AG04450 (cell line): ENCODE data around the gene FARP1. TPM values are rescaled to one million over a fixed set of nuclear protein-coding genes. Genes with fewer than 3 reads are reported as not detected.

Source experiments
- CTCF ChIA-PET: fragments of 300-600, 350-600 bp; formaldehyde crosslinking; extraction: SDS; loops from one replicate; lab custom pipeline; 2022; ENCODE audit warnings: antibody characterized with exemption, inconsistent platforms; lab: Charles Lee
- POLR2A ChIA-PET: fragments of 350-600 bp; formaldehyde crosslinking; extraction: SDS; loops from one replicate; lab custom pipeline; 2021; ENCODE audit warnings: antibody characterized with exemption, inconsistent platforms; lab: Yijun Ruan, JAX
- DNase-seq: peaks from one replicate; pipeline ENCODE4 v3.0.0-alpha.2; 2011; ENCODE audit warnings: low read depth, low spot score
- H3K27ac ChIP-seq: one replicate; pipeline ENCODE4 v1.5.1; 2012; ENCODE audit warnings: low read depth, low read length, control low read depth
- H3K27me3 ChIP-seq: one replicate; pipeline ENCODE4 v1.6.0; 2012; ENCODE audit warnings: low read length; ENCODE audit not compliant: control insufficient read depth, insufficient read depth
- H3K4me3 ChIP-seq: 2 replicates; pipeline ENCODE4 v1.5.1; 2011; ENCODE audit warnings: mild to moderate bottlenecking, low read depth, low read length, control low read depth
- H3K9me3 ChIP-seq: 2 replicates; pipeline ENCODE4 v1.5.1; 2012; ENCODE audit warnings: low read length; ENCODE audit not compliant: control insufficient read depth, insufficient read depth
- polyA plus RNA-seq: library from polyadenylated mRNA; depleted of rRNA; stranded (reverse); fragments of >200 nt; gene quantifications from 2 replicates; pipeline ENCODE4 v1.2.3, GENCODE V29; 2011
- TF ChIP-seq, protein P1 (sequence below): IDR thresholded peaks from 2 replicates; pipeline ENCODE4 v1.5.1; 2011; ENCODE audit warnings: low read depth, low read length, control low read depth, inconsistent platforms

The FARP1 gene
- polyA plus RNA-seq, 1 experiment, result 76.4 TPM

- Histone ChIP-seq H3K9me3 (no peaks in the 10 kb centered on the region), H3K27ac (no peak overlapping the region), H3K27me3 (no peaks in the 10 kb centered on the region), H3K4me3 (no peak overlapping the region)
- CTCF ChIA-PET, result interaction anchor here (0.6 kb wide), 1 partner anchor 108 kb away, joined by 8 read pairs; no protein-coding TSS in a partner anchor
- TF ChIP-seq, protein P1, sequence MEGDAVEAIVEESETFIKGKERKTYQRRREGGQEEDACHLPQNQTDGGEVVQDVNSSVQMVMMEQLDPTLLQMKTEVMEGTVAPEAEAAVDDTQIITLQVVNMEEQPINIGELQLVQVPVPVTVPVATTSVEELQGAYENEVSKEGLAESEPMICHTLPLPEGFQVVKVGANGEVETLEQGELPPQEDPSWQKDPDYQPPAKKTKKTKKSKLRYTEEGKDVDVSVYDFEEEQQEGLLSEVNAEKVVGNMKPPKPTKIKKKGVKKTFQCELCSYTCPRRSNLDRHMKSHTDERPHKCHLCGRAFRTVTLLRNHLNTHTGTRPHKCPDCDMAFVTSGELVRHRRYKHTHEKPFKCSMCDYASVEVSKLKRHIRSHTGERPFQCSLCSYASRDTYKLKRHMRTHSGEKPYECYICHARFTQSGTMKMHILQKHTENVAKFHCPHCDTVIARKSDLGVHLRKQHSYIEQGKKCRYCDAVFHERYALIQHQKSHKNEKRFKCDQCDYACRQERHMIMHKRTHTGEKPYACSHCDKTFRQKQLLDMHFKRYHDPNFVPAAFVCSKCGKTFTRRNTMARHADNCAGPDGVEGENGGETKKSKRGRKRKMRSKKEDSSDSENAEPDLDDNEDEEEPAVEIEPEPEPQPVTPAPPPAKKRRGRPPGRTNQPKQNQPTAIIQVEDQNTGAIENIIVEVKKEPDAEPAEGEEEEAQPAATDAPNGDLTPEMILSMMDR, result no peak
- POLR2A ChIA-PET, result no interaction called here
- no peak for DNase-seq
These were observed 156.5 kb downstream of the FARP1 start for GRCh38 chr13:98299235-98299965.

DNA sequence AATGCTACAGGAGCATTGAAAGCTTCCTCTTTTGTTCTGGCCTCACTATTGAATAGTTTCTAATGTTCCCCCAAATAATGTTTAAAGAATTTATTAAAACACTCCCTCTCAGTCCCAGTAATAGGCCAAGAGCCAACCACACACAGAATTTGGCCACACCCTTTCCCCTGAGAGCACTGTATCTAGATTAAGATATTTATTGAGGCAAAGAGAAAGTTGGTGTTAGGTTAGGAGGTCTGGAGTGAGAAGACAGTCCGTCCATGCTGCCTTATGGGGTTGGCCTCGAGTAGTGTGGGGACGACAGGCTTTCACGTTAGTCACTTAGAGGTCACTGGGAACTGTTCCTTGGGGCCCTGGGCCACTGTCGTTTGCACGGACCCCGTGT, 157.1 kb downstream of the FARP1 start:
- ChIA-PET CTCF (interaction anchor here (0.6 kb wide), 1 partner anchor 55 kb away, joined by 3 read pairs; no protein-coding TSS in a partner anchor), POLR2A (no interaction called here)
- Histone ChIP-seq H3K27ac (no peak overlapping the region), H3K9me3 (no peaks in the 10 kb centered on the region), H3K27me3 (no peaks in the 10 kb centered on the region), H3K4me3 (no peak overlapping the region)
- no peak for DNase-seq
- TF ChIP-seq, protein P1, result no peak

- peak overlapping the region; percentile 42 for H3K4me3 ChIP-seq
- H3K27ac ChIP-seq, result peak overlapping the region; percentile 82
These were observed 158.2 kb downstream of the FARP1 start for GRCh38 chr13:98300956-98301641.

DNA sequence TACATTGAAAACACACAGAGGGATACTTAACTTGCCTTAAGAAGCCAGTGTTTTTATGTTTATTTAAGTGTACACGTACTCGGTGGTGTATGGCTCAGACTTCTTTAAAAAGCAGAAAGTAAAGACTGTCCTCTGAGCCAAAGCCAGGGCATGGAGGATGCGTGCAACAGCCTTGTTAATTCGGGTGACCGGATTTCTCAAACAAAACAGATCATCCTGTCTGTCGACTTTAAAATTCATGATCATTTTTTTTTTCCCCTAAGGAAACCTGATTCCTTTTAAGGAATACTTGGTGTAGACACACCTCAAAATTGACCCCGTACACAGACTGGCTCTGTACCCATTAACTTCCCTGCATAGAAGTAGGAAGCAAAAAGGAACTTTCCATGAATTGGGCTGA, 158.8 kb downstream of the FARP1 start:
- H3K27me3 ChIP-seq, result no peaks in the 10 kb centered on the region
- ChIA-PET CTCF (interaction anchor here (0.6 to 1.1 kb wide), 2 partner anchors 14 to 266 kb away, joined by 3 read pairs; no protein-coding TSS in a partner anchor), POLR2A (interaction anchor here (0.5 to 1.1 kb wide), 5 partner anchors 29 to 128 kb away, joined by 3 to 6 read pairs (median 4); no protein-coding TSS in a partner anchor)
- TF ChIP-seq, protein P1, result no peak
- peak overlapping the region; percentile 42 for H3K4me3 ChIP-seq
- H3K9me3 ChIP-seq, result no peaks in the 10 kb centered on the region; the same call in 1 of the 2 replicates
- peak overlapping the region; percentile 63 for H3K27ac ChIP-seq
- DNase-seq, result no peak

More at GRCh38 chr13:98300956-98301641, 158.2 kb downstream of the FARP1 start:
- Histone ChIP-seq H3K27me3 (no peaks in the 10 kb centered on the region), H3K9me3 (no peaks in the 10 kb centered on the region; the same call in 1 of the 2 replicates)
- CTCF ChIA-PET, result interaction anchor here (0.6 to 1.1 kb wide), 2 partner anchors 14 to 265 kb away, joined by 3 read pairs; no protein-coding TSS in a partner anchor
- DNase-seq, result peak; percentile 52
- TF ChIP-seq, protein P1, result no peak
- POLR2A ChIA-PET, result interaction anchor here (0.5 to 1.1 kb wide), 6 partner anchors 29 to 127 kb away, joined by 3 to 6 read pairs (median 4); no protein-coding TSS in a partner anchor
